GM21526 (cell line): ENCODE measurements around the gene SLC9B2.
A peak's percentile ranks its signal among the peaks of the same experiment; 100 is the strongest.
"Not testable (repeated sequence)": the region's sequence is repeated elsewhere in the genome, so short reads cannot be mapped to it uniquely, and the experiment has no call there.

Source experiments
- ATAC-seq: cut with Tn5 transposase; IDR thresholded peaks from one replicate; pipeline ENCODE4 v1.9.1; 2021; ENCODE audit warnings: moderate library complexity; ENCODE audit not compliant: unreplicated experiment, low FRiP score

Gene SLC9B2

DNA sequence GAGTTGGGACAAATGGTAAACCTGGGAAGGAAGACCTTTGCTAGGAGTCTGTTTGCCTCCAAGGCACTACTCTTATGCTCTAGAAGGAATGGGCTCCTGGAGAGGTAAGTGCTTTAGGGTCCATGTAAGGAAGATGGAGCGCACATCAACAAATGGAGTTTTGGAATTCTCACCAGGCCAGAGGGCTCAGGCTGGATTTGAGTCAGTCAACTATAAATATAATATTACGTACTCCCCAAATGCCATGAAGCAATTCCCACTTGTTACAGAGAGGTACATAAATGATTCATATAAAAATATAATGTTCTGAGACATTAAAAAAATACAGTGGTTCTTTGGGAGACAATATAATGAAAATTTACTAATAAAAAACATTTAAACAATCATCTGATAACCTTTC, 55.4 kb downstream of the SLC9B2 start:
- ATAC-seq, result no peak

- ATAC-seq, result peak; percentile 99
These were observed 57.0 kb downstream of the SLC9B2 start, which contains the start of gene SLC9B1 for GRCh38 chr4:103019308-103020124. TSS of gene SLC9B1 (minus strand) at chr4:103019705. CDS start at chr4:102991711, 27,994 bp downstream.

- ATAC-seq, result no peak
These were observed 57.9 kb downstream of the SLC9B2 start for GRCh38 chr4:103018391-103019307.

GRCh38 chr4:103012551-103012950, 64.0 kb downstream of the SLC9B2 start:
- ATAC-seq, result no peak

DNA sequence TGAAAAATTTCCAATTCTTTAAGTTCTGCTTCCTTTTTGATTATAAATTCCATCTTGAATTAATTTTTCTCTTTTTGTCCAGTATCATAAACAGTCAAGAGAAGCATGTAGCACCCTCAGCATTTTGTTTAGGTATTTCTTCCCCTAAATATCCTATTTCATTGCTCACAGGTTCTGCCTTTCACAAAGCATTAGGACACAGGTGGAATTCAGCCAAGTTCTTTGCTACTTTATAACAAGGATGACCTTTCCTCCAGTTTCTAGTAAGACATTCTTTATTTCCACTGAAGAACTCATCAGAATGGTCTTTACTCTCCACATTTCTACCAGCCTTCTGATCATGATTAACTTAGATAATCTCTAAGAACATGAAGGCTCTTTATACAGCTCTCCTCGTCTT, 64.5 kb downstream of the SLC9B2 start:
- ATAC-seq, result no peak

GRCh38 chr4:103011378-103012025, 65.1 kb downstream of the SLC9B2 start:
- no peak for ATAC-seq

- no peak for ATAC-seq
These were observed 65.8 kb downstream of the SLC9B2 start for GRCh38 chr4:103010804-103011203.

DNA sequence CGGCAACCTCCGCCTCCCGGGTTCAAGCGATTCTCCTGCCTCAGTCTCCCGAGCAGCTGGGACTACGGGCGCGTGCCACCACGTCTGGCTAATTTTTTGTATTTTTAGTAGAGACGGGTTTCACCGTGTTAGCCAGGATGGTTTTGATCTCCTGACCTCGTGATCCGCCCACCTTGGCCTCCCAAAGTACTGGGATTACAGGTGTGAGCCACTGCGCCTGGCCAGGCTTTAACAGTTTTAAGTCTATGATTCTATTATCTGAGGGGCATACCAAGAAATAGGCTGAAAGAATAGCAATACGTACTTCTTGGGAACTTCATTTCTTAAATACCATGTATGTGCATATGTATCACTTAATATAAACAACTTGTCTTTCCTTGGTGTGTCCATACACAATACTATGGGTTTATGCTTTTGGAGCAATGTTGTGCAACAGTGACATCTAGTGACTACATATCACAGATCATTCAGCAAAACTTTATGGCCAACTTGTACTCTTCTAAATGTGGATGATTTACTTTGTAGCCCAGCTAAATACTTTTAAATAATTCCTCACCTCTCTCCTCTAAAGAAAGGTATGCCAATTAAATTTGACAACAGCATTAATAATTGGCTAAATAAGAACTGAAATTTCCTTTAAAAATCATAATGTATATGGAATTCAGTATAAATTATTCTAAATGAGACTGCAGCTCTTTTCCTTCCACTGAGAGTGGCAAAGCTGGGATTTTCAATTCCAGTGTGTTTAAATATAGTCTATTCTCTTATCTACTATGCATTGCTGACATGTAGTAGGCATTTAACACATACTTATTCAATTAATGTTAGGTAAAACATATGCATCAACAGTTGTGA, 67.5 kb downstream of the SLC9B2 start:
- ATAC-seq, result peak; percentile 76

GRCh38 chr4:103002551-103002950, 74.0 kb downstream of the SLC9B2 start:
- no peak for ATAC-seq

GRCh38 chr4:102994803-102995202, 81.8 kb downstream of the SLC9B2 start:
- ATAC-seq, result no peak

DNA sequence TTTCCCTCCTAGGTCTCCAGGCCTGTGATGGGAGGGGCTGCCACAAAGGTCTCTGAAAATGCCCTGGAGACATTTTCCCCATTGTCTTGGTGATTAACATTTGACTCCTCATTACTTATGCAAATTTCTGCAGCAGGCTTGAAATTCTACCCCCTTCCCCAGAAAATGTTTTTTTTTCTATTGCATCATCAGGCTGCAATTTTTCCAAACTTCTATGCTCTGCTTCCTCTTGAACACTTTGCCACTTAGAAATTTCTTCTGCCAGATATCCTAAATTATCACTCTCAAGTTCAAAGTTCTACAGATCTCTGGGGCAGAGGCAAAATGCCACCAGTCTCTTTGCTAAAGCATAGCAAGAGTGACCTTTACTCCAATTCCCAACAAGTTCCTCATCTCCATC, 82.6 kb downstream of the SLC9B2 start:
- ATAC-seq, result not testable (repeated sequence)

DNA sequence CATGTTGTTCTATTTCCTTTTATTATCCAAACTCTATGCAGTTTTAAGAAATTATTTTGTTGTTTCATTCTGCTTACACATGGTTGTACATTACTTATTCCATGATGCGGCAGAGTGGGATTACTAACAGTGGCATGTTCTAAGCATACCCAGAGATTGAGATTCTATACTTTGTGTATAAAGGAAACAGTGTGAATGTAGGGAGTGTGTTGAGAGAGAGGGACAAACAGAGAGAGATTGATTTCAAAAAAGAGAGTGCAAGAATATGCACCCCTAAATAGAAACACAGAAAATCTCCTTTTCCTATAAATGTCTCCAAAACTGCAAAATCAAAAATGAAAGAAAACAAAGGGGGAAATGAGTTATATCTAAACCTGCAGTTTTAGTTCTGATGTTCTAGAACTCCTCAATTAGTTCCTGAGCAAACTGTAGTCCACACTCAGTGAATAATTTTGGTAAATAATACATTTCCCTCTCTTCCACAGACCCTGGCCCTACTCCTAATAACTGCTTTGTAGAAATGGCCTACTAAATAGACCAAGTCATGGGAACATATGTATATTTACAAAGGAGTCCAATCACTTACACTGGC, 88.0 kb downstream of the SLC9B2 start:
- ATAC-seq, result no peak

DNA sequence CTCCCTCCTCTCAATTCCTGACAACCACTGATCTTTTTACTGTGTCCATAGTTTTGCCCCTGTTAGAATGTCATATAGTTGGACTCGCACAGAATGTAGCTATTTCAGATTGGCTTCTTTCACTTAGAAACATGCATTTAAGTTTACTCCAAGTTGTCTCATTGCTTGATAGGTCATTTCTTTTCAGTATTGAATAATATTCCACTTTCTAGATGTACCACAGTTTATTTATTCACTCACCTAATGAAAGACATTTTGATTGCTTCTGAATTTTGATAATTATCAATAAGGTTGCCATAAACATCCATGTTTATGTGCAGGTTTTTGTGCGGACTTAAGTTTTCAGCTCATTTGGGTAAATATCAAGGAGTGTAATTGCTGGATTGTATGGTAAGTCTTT, 95.6 kb downstream of the SLC9B2 start:
- ATAC-seq, result no peak
